Mammary epithelial cell (primary cell): ENCODE results near the gene TTC16.

Experiments used
- EZH2 ChIP-seq: IDR thresholded peaks from 2 replicates; pipeline ENCODE4 v1.6.1; 2012; ENCODE audit warnings: low read length, inconsistent platforms, borderline replicate concordance
- TF ChIP-seq, protein P1 (sequence below), 2 donors: IDR thresholded peaks in 1 of 2; conservative IDR thresholded peaks in 1 of 2; 2 replicates each; pipeline ENCODE4 v1.5.1; 2011 to 2012; ENCODE audit warnings: inconsistent platforms in 2 of 2, low read length in 2 of 2, mild to moderate bottlenecking in 2 of 2, control low read depth in 1 of 2, low read depth in 1 of 2; ENCODE audit not compliant: insufficient read depth in 1 of 2; ENCODE audit errors: extremely low read depth in 1 of 2

DNA sequence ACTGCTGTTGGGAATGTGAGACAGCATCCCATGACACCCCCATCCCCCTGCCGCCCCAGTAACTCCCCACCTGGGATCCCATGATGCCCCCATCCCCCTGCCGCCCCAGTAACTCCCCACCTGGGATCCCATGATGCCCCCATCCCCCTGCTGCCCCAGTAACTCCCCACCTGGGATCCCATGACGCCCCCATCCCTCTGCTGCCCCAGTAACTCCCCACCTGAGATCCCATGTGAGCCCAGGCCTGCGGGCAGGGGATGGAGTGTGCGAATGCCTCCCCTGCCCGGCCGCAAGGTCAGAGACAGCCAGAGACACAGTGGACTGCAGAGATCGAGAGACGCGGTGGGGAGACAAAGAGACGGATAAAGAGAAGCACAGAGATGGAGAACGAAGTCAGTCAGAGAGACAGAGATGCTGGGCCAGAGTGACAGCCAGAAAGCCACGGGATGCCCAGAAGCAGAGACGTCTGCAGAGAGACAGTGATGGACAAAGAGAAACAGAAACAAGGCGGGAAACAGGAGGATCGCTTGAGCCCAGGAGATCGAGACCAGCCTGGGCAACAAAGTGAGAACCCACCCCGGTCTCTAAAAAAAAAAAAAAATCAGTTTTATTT, 61.6 kb downstream of the TTC16 start:
- no peak for TF ChIP-seq EZH2
- TF ChIP-seq, protein P1, sequence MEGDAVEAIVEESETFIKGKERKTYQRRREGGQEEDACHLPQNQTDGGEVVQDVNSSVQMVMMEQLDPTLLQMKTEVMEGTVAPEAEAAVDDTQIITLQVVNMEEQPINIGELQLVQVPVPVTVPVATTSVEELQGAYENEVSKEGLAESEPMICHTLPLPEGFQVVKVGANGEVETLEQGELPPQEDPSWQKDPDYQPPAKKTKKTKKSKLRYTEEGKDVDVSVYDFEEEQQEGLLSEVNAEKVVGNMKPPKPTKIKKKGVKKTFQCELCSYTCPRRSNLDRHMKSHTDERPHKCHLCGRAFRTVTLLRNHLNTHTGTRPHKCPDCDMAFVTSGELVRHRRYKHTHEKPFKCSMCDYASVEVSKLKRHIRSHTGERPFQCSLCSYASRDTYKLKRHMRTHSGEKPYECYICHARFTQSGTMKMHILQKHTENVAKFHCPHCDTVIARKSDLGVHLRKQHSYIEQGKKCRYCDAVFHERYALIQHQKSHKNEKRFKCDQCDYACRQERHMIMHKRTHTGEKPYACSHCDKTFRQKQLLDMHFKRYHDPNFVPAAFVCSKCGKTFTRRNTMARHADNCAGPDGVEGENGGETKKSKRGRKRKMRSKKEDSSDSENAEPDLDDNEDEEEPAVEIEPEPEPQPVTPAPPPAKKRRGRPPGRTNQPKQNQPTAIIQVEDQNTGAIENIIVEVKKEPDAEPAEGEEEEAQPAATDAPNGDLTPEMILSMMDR (conservative IDR thresholded peaks at IDR 0.05 in 1 of 2, IDR thresholded peaks at IDR 0.05 in 1 of 2; ENCODE audit: extremely low read depth in 1 of 2, insufficient read depth in 1 of 2, low read depth in 1 of 2, low read length in 2 of 2), result no peak
